Muscle of leg (tissue), 11 donors: Measurements from ENCODE around the gene STK24. TPM values are rescaled to one million over a fixed set of nuclear protein-coding genes. Genes with fewer than 3 reads are reported as not detected.

Experiments
- DNase-seq: peaks from one replicate; pipeline ENCODE4 v3.0.0; 2013
- H3K27ac ChIP-seq: one replicate; pipeline ENCODE4 v1.5.1; 2013; ENCODE audit warnings: mild to moderate bottlenecking, low read length, control low read depth
- H3K27me3 ChIP-seq: one replicate; pipeline ENCODE4 v1.6.1; 2013; ENCODE audit warnings: low read length; ENCODE audit not compliant: control insufficient read depth, insufficient read depth
- H3K36me3 ChIP-seq: one replicate; pipeline ENCODE4 v1.6.1; 2013; ENCODE audit warnings: low read length; ENCODE audit not compliant: control insufficient read depth, insufficient read depth
- H3K4me1 ChIP-seq: one replicate; pipeline ENCODE4 v1.6.1; 2013; ENCODE audit warnings: low read length; ENCODE audit not compliant: control insufficient read depth, insufficient read depth
- H3K4me3 ChIP-seq: one replicate; pipeline ENCODE4 v1.5.1; 2013; ENCODE audit warnings: low read length, control low read depth
- H3K9me3 ChIP-seq: replicated peaks from 2 replicates; pipeline ENCODE4 v1.6.1; 2013; ENCODE audit warnings: low read depth, low read length; ENCODE audit not compliant: control insufficient read depth
- WGBS: methylation state at CpG from one replicate; pipeline ENCODE4 v1.1.5; 2013; ENCODE audit warnings: missing lambda C conversion rate; ENCODE audit not compliant: insufficient coverage; 5-methylcytosine and 5-hydroxymethylcytosine counted together
- polyA plus RNA-seq, 8 donors: library from polyadenylated mRNA; unstranded; fragments of 120-200 nt; gene quantifications; one replicate each; pipeline versions ENCODE4 v1.2.1 to v1.2.3, GENCODE V29; 2013; ENCODE audit warnings: inconsistent platforms in 1 of 8, low replicate concordance in 1 of 8; ENCODE audit not compliant: insufficient read length in 8 of 8, insufficient read depth in 1 of 8
- total RNA-seq: library from RNA; stranded (reverse); fragments of 120-200 nt; gene quantifications from one replicate; pipeline ENCODE4 v1.2.4, GENCODE V29; 2013

STK24 gene
- total and polyA plus RNA-seq, 9 donors: 36.2 to 61.8 (median 44.1) TPM

- no peak overlapping the region for H3K27ac ChIP-seq
These were observed 41.2 kb downstream of the STK24 start for GRCh38 chr13:98535501-98536354.

GRCh38 chr13:98534821-98535220 lies 42.1 kb downstream of the STK24 start:
- H3K4me1 ChIP-seq: peaks cover 30% of the 10 kb centered on the region
- no peaks in the 10 kb centered on the region for H3K36me3 ChIP-seq
- H3K27me3 ChIP-seq: no peaks in the 10 kb centered on the region
- 98% methylated on average over 4 of the region's 7 CpGs for WGBS
- H3K4me3 ChIP-seq: no peak overlapping the region
- H3K9me3 ChIP-seq: no peaks in the 10 kb centered on the region
- DNase-seq: no peak
- H3K27ac ChIP-seq: no peak overlapping the region

More at GRCh38 chr13:98535501-98536354, 41.2 kb downstream of the STK24 start:
- H3K9me3 ChIP-seq: no peaks in the 10 kb centered on the region
- no peak for DNase-seq
- no peaks in the 10 kb centered on the region for H3K27me3 ChIP-seq
- no peaks in the 10 kb centered on the region for H3K36me3 ChIP-seq
- peaks cover 32% of the 10 kb centered on the region for H3K4me1 ChIP-seq
- H3K4me3 ChIP-seq: no peak overlapping the region
- WGBS: 76% methylated on average over 6 of the region's 13 CpGs

GRCh38 chr13:98533912-98534311 lies 43.0 kb downstream of the STK24 start:
- no peak for DNase-seq
- WGBS: 92% methylated on average over 6 of the region's 9 CpGs
- Histone ChIP-seq H3K27ac (no peak overlapping the region), H3K36me3 (no peaks in the 10 kb centered on the region), H3K4me1 (peaks cover 27% of the 10 kb centered on the region), H3K4me3 (no peak overlapping the region), H3K27me3 (no peaks in the 10 kb centered on the region), H3K9me3 (no peaks in the 10 kb centered on the region)

- Histone ChIP-seq H3K27ac (no peak overlapping the region), H3K27me3 (no peaks in the 10 kb centered on the region), H3K4me3 (no peak overlapping the region), H3K36me3 (no peaks in the 10 kb centered on the region), H3K9me3 (no peaks in the 10 kb centered on the region), H3K4me1 (peaks cover 25% of the 10 kb centered on the region)
- no peak for DNase-seq
- no CpG with 5 or more reads among the region's 3 CpGs for WGBS
These were observed 44.7 kb downstream of the STK24 start for GRCh38 chr13:98532254-98532653.

GRCh38 chr13:98530217-98530616 lies 46.7 kb downstream of the STK24 start:
- H3K27ac ChIP-seq: no peak overlapping the region
- no peak overlapping the region for H3K4me3 ChIP-seq
- H3K36me3 ChIP-seq: no peaks in the 10 kb centered on the region
- H3K27me3 ChIP-seq: no peaks in the 10 kb centered on the region
- 85% methylated on average over 6 of the region's 7 CpGs for WGBS
- H3K4me1 ChIP-seq: peaks cover 19% of the 10 kb centered on the region
- DNase-seq: no peak
- no peaks in the 10 kb centered on the region for H3K9me3 ChIP-seq

- Histone ChIP-seq H3K4me1 (peaks cover 30% of the 10 kb centered on the region), H3K27ac (no peak overlapping the region), H3K36me3 (no peaks in the 10 kb centered on the region), H3K27me3 (no peaks in the 10 kb centered on the region), H3K4me3 (no peak overlapping the region), H3K9me3 (no peaks in the 10 kb centered on the region)
- WGBS: 92% methylated on average over 8 of the region's 8 CpGs
- DNase-seq: no peak
These were observed 47.7 kb downstream of the STK24 start for GRCh38 chr13:98529171-98529570.

- DNase-seq: no peak
- Histone ChIP-seq H3K4me3 (no peak overlapping the region), H3K36me3 (no peaks in the 10 kb centered on the region), H3K27ac (no peak overlapping the region), H3K27me3 (no peaks in the 10 kb centered on the region), H3K4me1 (peaks cover 34% of the 10 kb centered on the region), H3K9me3 (no peaks in the 10 kb centered on the region)
- WGBS: 43% methylated on average over 4 of the region's 8 CpGs
These were observed 48.2 kb downstream of the STK24 start for GRCh38 chr13:98528663-98529064.

- no peak overlapping the region for H3K4me3 ChIP-seq
- H3K4me1 ChIP-seq: peaks cover 46% of the 10 kb centered on the region
- H3K9me3 ChIP-seq: no peaks in the 10 kb centered on the region
- no peaks in the 10 kb centered on the region for H3K36me3 ChIP-seq
- H3K27ac ChIP-seq: no peak overlapping the region
- 92% methylated on average over 13 of the region's 13 CpGs for WGBS
- H3K27me3 ChIP-seq: no peaks in the 10 kb centered on the region
- DNase-seq: no peak
These were observed 49.4 kb downstream of the STK24 start for GRCh38 chr13:98527526-98527925.

GRCh38 chr13:98526182-98526512 lies 50.8 kb downstream of the STK24 start:
- no CpG with 5 or more reads among the region's 2 CpGs for WGBS
- no peaks in the 10 kb centered on the region for H3K9me3 ChIP-seq
- DNase-seq: no peak

GRCh38 chr13:98525456-98526181 lies 51.3 kb downstream of the STK24 start:
- Histone ChIP-seq H3K4me1 (peaks cover 60% of the 10 kb centered on the region), H3K36me3 (no peaks in the 10 kb centered on the region), H3K4me3 (no peak overlapping the region), H3K27ac (no peak overlapping the region), H3K9me3 (no peaks in the 10 kb centered on the region), H3K27me3 (no peaks in the 10 kb centered on the region)
- DNase-seq: no peak
- 78% methylated on average over 12 of the region's 18 CpGs for WGBS

More at GRCh38 chr13:98526182-98526512, 50.8 kb downstream of the STK24 start:
- Histone ChIP-seq H3K36me3 (no peaks in the 10 kb centered on the region), H3K27ac (no peak overlapping the region), H3K4me1 (peaks cover 57% of the 10 kb centered on the region), H3K4me3 (no peak overlapping the region), H3K27me3 (no peaks in the 10 kb centered on the region)
